Kidney epithelial cell (primary cell): ENCODE measurements around the gene CBFA2T2. TPM values are rescaled to one million over a fixed set of nuclear protein-coding genes. Genes with fewer than 3 reads are reported as not detected.

Experiments used
- DNase-seq: peaks from one replicate; pipeline ENCODE4 v3.0.0-alpha.2; 2010; ENCODE audit warnings: low read depth
- H3K27me3 ChIP-seq: 2 replicates; pipeline ENCODE4 v1.6.0; 2011; ENCODE audit warnings: low read length; ENCODE audit not compliant: control insufficient read depth, insufficient read depth
- H3K36me3 ChIP-seq: 2 replicates; pipeline ENCODE4 v1.5.1; 2011; ENCODE audit warnings: low read length; ENCODE audit not compliant: control insufficient read depth, insufficient read depth
- H3K4me3 ChIP-seq: 2 replicates; pipeline ENCODE4 v1.5.1; 2011; ENCODE audit warnings: low read depth, mild to moderate bottlenecking, control low read depth, low read length
- total RNA-seq: library from RNA; depleted of rRNA; stranded (reverse); fragments of >200 nt; gene quantifications from 2 replicates; pipeline ENCODE4 v1.2.3, GENCODE V29; 2015
- TF ChIP-seq, protein P1 (sequence below): IDR thresholded peaks from 2 replicates; pipeline ENCODE4 v1.5.1; 2011; ENCODE audit warnings: mild to moderate bottlenecking, moderate library complexity, low read length, control low read depth, inconsistent platforms; ENCODE audit not compliant: insufficient read depth, poor library complexity, severe bottlenecking

CBFA2T2 gene
- total RNA-seq, 1 donor from 2014 or later, result 13.4 TPM

DNA sequence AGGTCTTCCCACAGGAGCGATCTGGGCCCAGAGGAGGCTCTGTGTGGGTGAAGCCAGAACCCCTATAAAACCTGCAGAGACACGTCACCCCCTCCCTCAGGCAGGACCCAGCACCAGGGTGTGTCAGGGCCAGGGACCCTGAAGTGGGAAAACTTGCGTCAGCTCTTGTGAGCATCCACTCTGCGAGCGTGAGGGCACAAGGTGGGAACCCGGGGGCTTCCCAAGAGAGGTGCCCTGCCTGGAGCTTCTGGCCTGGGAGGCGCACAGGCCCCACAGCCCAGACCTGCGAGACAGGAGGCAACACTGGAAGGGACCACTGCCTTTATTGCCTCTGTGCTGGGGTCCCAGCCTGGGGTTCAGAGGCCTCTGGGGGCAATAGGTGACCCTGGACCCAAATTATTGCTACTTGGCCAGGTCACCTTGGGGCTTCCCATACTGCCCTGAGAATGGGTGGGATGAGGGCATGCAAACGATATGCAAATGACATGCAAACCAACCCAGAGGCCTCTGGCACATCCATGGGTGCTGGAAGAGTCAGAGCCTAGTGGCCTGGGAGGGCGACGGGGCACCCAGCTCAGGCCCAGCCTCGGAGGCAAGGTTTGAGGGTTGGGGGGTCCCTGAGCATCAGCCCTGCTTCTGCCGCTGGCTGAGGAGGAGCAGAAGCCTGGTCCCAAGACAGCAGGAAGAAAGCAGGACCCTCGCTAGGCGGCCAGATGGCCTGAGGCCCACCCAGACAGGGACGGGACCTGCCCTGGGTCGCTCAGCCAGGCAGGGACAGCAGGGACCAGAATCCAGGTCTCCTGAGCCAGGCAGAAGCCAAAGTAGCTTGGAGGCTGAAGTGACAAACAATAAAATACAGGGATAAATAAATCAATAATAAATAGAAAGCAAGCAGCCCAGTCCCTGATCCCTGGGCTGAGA, 167.1 kb downstream of the CBFA2T2 start:
- H3K36me3 ChIP-seq, result no peaks in the 10 kb centered on the region
- DNase-seq, result no peak
- H3K4me3 ChIP-seq, result no peak overlapping the region
- TF ChIP-seq, protein P1, sequence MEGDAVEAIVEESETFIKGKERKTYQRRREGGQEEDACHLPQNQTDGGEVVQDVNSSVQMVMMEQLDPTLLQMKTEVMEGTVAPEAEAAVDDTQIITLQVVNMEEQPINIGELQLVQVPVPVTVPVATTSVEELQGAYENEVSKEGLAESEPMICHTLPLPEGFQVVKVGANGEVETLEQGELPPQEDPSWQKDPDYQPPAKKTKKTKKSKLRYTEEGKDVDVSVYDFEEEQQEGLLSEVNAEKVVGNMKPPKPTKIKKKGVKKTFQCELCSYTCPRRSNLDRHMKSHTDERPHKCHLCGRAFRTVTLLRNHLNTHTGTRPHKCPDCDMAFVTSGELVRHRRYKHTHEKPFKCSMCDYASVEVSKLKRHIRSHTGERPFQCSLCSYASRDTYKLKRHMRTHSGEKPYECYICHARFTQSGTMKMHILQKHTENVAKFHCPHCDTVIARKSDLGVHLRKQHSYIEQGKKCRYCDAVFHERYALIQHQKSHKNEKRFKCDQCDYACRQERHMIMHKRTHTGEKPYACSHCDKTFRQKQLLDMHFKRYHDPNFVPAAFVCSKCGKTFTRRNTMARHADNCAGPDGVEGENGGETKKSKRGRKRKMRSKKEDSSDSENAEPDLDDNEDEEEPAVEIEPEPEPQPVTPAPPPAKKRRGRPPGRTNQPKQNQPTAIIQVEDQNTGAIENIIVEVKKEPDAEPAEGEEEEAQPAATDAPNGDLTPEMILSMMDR, result no peak
- peaks cover 3% of the 10 kb centered on the region for H3K27me3 ChIP-seq

DNA sequence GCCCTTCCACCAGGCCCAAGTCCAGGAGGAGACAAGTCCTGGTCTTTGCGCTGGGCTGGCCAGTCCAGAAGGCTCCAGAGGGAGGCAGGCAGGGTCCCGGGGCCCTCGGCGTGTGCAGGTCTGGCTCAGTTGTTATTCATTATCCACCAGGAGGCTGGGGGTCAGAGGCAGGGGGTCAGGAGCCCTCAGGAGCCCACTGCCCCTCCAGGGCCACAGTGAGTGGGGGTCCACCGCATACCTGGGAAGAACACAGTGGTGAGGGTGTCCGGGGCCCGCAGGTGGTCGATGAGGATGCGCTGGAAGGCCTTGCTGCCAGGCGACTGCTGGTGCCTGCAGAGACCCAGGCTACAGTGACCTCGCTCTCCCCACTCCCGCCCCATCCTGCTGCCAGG, 167.8 kb downstream of the CBFA2T2 start:
- TF ChIP-seq, protein P1, result no peak
- no peak for DNase-seq
- H3K27me3 ChIP-seq, result peaks cover 3% of the 10 kb centered on the region
- H3K36me3 ChIP-seq, result no peaks in the 10 kb centered on the region
- no peak overlapping the region for H3K4me3 ChIP-seq

DNA sequence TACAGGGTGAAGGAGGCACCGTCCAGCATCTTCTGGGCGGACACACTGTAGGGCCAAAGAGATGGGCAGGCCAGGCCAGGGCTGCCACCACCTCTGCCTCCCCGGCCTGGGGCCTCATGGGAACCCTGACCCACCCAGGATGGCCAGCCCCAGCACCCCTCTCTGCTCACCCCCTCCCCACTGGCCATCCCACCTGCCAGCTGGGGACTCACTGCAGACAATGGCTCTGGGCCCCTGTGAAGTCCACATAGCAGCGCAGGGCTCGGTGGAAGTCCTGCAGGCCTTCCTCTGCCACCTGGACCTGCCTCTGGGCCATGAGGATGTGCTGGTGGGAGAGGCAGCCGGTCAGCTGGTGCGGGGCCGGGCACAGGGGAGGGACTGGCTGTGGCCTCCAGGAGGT, 168.6 kb downstream of the CBFA2T2 start:
- H3K36me3 ChIP-seq, result no peaks in the 10 kb centered on the region
- H3K27me3 ChIP-seq, result peaks cover 3% of the 10 kb centered on the region
- H3K4me3 ChIP-seq, result no peak overlapping the region
- DNase-seq, result no peak
- TF ChIP-seq, protein P1, result no peak

DNA sequence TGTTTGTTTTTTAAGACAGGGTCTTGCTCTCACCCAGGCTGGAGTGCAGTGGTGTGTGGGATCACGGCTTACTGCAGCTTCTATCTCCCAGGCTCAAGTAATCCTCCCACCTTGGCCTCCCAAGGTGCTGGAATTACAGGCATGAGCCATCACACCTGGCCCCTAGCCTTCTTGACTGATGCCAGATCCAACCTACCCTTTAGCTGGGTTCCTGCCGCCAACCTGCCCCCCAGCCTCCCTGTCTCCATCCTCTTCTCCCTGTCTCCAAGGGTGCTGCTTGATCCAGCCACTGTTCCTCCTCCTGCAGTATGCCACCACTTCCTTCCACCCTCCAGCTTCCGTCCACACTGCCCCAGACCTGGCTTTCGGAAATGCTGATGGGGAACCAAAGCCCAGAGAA, 169.0 kb downstream of the CBFA2T2 start:
- Histone ChIP-seq H3K27me3 (peaks cover 3% of the 10 kb centered on the region), H3K4me3 (no peak overlapping the region), H3K36me3 (no peaks in the 10 kb centered on the region)
- TF ChIP-seq, protein P1, result no peak
- no peak for DNase-seq

DNA sequence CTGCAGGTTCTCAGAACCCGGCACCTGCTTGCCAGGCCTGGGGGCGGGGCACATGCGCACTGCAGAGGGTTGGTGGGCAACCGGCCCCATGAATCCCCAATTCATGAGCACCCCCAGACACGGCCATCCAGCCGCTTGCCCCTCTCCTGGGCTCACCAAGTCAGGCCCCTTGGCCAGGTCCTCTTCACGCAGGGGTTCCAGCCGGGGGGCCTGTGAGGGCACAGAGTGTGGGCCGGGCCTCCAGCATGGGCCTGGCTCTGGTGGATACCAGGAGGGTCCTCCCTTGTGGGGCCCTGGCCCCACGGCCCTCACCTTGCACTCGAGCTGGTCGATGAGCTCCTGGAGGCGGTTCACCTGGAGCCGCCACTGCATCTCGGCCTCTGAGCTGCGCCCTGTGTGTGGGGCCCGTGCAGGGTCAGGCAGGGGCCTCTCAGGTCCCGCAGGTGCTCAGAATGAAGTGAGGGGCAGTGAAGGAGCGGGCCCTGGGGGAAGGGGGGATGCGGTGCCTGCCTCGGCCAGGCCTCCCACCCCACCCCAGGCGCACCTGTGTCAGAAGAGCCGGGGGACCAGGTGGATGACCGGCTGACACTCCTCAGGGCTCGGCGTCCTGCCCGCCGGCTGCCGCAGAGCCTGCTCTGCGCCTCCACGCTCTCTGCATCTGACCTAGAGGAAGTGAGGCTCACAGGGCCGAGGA, 169.6 kb downstream of the CBFA2T2 start:
- TF ChIP-seq, protein P1, result no peak
- no peak for DNase-seq
- H3K27me3 ChIP-seq, result peaks cover 3% of the 10 kb centered on the region

More for the DNA sequence above, 169.6 kb downstream of the CBFA2T2 start:
- no peaks in the 10 kb centered on the region for H3K36me3 ChIP-seq
- no peak overlapping the region for H3K4me3 ChIP-seq
